ENCODE data around the gene FGF14. TPM values are rescaled to one million over a fixed set of nuclear protein-coding genes. Genes with fewer than 3 reads are reported as not detected.

The FGF14 gene
- total and polyA plus RNA-seq, 2 experiments from 2014 or later, result 0.73 TPM; not detected in 1

- H3K27ac ChIP-seq, result no peak overlapping the region
- H3K4me3 ChIP-seq, result no peak overlapping the region
- TF ChIP-seq EZH2 (IDR thresholded peaks at IDR 0.05; ENCODE audit: borderline replicate concordance) (no peak), CTCF (IDR thresholded peaks at IDR 0.05; ENCODE audit: poor library complexity) (peak; percentile 34)
- no peaks in the 10 kb centered on the region for H3K79me2 ChIP-seq
- WGBS (ENCODE audit: low lambda C conversion rate, missing lambda C conversion rate), result 59% methylated on average over 2 of the region's 2 CpGs
- no peaks in the 10 kb centered on the region for H3K36me3 ChIP-seq (replicated peaks; ENCODE audit: insufficient read depth, low read depth)
- H2AFZ ChIP-seq, result no peak overlapping the region
- no peaks in the 10 kb centered on the region for H3K9me3 ChIP-seq (ENCODE audit: low read depth)
- H3K27me3 ChIP-seq, result no peaks in the 10 kb centered on the region
- no peaks in the 10 kb centered on the region for H3K9me2 ChIP-seq (replicated peaks; ENCODE audit: insufficient read depth)
- DNase-seq (ENCODE audit: low spot score), result no peak
- no peaks in the 10 kb centered on the region for H3K4me1 ChIP-seq (ENCODE audit: insufficient read depth)
- H3K4me2 ChIP-seq, result no peak overlapping the region
- no peaks in the 10 kb centered on the region for H4K20me1 ChIP-seq (ENCODE audit: insufficient read depth, poor library complexity, severe bottlenecking)
These were observed 460.6 kb downstream of the FGF14 start for GRCh38 chr13:101941095-101941783.

GRCh38 chr13:101939370-101939769 lies 462.5 kb downstream of the FGF14 start:
- Histone ChIP-seq H3K27me3 (no peaks in the 10 kb centered on the region), H4K20me1 (ENCODE audit: insufficient read depth, poor library complexity, severe bottlenecking) (no peaks in the 10 kb centered on the region), H3K4me1 (ENCODE audit: insufficient read depth) (no peaks in the 10 kb centered on the region), H3K27ac (no peak overlapping the region), H3K4me2 (no peak overlapping the region), H3K9me2 (replicated peaks; ENCODE audit: insufficient read depth) (no peaks in the 10 kb centered on the region), H3K36me3 (replicated peaks; ENCODE audit: insufficient read depth, low read depth) (no peaks in the 10 kb centered on the region), H3K9me3 (ENCODE audit: low read depth) (no peaks in the 10 kb centered on the region), H3K4me3 (no peak overlapping the region), H3K79me2 (no peaks in the 10 kb centered on the region), H2AFZ (no peak overlapping the region)
- DNase-seq (ENCODE audit: low spot score), result no peak
- WGBS (ENCODE audit: low lambda C conversion rate, missing lambda C conversion rate), result 54% methylated on average over 2 of the region's 2 CpGs
- no peak for TF ChIP-seq EZH2phosphoT487 (IDR thresholded peaks at IDR 0.05; ENCODE audit: low read depth, severe bottlenecking, unreplicated experiment)
- TF ChIP-seq EZH2 (IDR thresholded peaks at IDR 0.05; ENCODE audit: borderline replicate concordance), result no peak
- TF ChIP-seq CTCF (IDR thresholded peaks at IDR 0.05; ENCODE audit: poor library complexity), result no peak

GRCh38 chr13:101935828-101936227 lies 466.0 kb downstream of the FGF14 start:
- H3K4me1 ChIP-seq (ENCODE audit: insufficient read depth), result no peaks in the 10 kb centered on the region
- no peaks in the 10 kb centered on the region for H3K27me3 ChIP-seq
- no peaks in the 10 kb centered on the region for H4K20me1 ChIP-seq (ENCODE audit: insufficient read depth, poor library complexity, severe bottlenecking)
- H3K36me3 ChIP-seq (replicated peaks; ENCODE audit: insufficient read depth, low read depth), result no peaks in the 10 kb centered on the region
- DNase-seq (ENCODE audit: low spot score), result no peak
- H3K9me3 ChIP-seq (ENCODE audit: low read depth), result no peaks in the 10 kb centered on the region
- H3K9me2 ChIP-seq (replicated peaks; ENCODE audit: insufficient read depth), result no peaks in the 10 kb centered on the region
- 93% methylated on average over 2 of the region's 2 CpGs for WGBS (ENCODE audit: low lambda C conversion rate, missing lambda C conversion rate)
- H3K4me2 ChIP-seq, result no peak overlapping the region
- TF ChIP-seq CTCF (IDR thresholded peaks at IDR 0.05; ENCODE audit: poor library complexity), result no peak
- no peak for TF ChIP-seq EZH2phosphoT487 (IDR thresholded peaks at IDR 0.05; ENCODE audit: low read depth, severe bottlenecking, unreplicated experiment)
- no peak for TF ChIP-seq EZH2 (IDR thresholded peaks at IDR 0.05; ENCODE audit: borderline replicate concordance)
- no peak overlapping the region for H3K27ac ChIP-seq
- no peak overlapping the region for H2AFZ ChIP-seq
- no peaks in the 10 kb centered on the region for H3K79me2 ChIP-seq
- no peak overlapping the region for H3K4me3 ChIP-seq
